GM18868 (cell line): ENCODE measurements around the gene DAB1.
A peak's percentile ranks its signal among the peaks of the same experiment; 100 is the strongest.
"Not testable (repeated sequence)": the region's sequence is repeated elsewhere in the genome, so short reads cannot be mapped to it uniquely, and the experiment has no call there.

Experiments
- ATAC-seq: cut with Tn5 transposase; IDR thresholded peaks from one replicate; pipeline ENCODE4 v1.9.1; 2021; ENCODE audit warnings: mild to moderate bottlenecking, moderate library complexity; ENCODE audit not compliant: unreplicated experiment

DAB1 gene

GRCh38 chr1:57089855-57090254, 334.0 kb downstream of the DAB1 start:
- no peak for ATAC-seq

- ATAC-seq = no peak
These were observed 334.6 kb downstream of the DAB1 start for GRCh38 chr1:57089221-57089620.

DNA sequence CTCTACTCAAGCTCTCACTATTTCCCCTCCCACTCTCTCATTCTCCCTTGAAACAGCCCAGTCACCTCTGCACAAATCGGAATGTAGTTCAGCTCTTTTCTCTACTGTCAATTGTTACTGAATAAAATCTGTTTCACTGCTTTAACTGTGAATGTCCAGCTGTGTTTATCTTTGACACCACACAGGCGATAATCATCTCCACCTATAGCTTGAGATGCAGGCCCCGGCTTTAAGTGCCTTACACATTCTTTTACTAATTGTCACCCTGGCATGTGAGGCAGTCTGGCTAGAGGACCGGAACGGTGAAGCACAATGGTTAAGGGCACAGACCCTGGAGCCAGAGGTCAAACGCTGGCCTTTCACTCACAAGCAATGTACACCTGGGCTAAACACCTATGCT, 335.2 kb downstream of the DAB1 start:
- ATAC-seq = no peak

GRCh38 chr1:57087660-57088059, 336.2 kb downstream of the DAB1 start:
- not testable (repeated sequence) for ATAC-seq

DNA sequence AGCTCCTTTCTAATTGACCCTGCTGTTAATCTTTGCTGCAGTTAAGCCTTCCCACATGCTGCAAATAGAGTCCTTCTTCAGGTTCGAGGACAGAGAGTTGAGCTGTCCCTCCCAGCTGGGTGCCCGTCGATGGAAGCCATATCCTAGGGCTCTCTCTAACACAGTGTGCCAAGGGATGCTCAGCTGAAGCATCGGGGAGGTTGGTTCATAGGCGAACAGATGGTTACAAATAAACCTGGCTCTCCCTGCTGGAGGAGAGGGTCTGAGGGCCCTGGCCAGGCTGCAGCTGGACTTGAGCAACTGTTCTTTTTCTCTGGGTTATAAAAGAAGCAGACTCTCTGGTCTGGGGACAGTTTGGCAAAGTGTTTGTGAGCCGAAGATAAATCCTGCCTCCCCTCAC, 337.7 kb downstream of the DAB1 start:
- no peak for ATAC-seq

GRCh38 chr1:57084701-57085100, 339.2 kb downstream of the DAB1 start:
- ATAC-seq = no peak

DNA sequence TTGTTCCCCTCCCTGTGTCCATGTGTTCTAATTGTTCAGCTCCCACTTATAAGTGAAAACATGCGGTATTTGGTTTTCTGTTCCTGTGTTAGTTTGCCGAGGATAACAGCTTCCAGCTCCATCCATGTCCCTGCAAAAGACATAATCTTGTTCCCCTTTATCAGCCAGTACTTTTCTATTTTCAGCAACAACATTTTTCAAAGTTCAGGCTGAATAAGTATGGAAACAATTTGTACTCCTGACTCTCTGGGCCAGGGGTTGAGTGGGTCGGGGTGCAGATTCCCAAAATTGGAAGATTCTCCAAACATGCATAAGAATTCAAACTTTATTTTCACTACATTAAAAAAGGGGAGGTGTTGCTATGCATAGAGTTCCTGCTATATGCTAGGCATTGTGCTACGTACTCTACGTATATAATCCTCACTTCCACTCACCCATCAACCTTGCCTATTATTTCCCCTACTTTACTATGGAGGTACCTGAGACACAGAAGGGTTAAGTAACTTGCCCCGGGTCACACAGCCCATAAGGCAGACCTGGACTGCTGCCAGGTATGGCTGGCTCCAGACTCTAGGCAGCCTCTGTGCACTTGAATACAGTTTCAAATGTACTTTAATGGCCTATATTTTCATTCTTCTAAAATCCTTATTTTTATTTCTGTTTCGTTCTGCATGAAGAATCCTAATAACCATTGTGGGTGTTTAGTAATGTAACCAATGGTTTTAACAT, 341.0 kb downstream of the DAB1 start:
- no peak for ATAC-seq

GRCh38 chr1:57079454-57080157, 344.3 kb downstream of the DAB1 start:
- ATAC-seq = no peak

GRCh38 chr1:57072401-57073110, 351.3 kb downstream of the DAB1 start:
- peak; percentile 80 for ATAC-seq

DNA sequence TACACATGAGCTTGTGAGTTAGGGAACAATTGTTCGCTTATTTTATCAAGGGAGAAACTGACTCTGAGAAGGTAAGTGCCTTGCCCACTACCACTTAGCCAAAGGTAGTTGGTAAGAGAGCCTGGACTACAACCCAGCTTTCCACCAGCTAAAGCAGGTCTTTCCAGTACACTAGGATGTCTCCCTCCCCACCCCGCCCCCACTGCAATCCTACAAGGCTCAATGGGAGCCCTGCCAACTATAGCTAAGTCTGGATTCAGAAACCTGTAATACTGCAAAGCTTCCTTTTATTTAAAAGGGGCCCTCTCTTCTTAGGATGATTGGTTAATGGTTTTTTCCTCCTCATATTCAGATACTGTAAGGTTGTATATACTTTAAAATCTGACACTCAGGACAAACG, 356.0 kb downstream of the DAB1 start:
- ATAC-seq = no peak

DNA sequence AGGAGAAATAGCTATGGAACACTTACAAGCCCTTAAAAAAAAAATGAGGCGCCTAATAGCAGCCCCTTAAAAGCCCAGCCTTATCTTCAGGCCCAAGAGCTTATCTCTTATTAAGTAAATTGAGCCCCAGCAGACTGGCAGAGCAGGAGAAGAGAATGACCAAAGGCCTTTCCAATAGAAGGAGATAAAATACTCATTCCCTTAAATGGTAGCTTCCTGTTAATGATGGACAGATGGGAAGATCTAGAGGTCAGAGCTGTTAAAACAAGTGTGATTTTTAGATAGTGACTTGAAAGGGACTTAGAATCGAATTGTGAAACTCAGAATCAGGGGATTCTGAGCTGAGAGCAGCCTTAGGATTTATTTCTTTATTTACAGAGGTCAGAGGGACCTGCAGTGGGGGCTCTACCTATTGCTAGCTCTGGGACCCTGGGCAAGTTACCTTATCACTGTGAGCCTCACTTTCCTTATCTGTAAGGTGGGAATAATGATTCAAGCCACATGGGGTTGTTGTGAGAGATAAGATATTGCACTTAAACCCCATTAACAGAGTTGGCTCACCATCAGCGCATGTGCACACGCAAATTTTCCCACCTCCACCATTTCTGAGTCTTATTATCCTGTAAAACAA, 356.8 kb downstream of the DAB1 start:
- no peak for ATAC-seq

DNA sequence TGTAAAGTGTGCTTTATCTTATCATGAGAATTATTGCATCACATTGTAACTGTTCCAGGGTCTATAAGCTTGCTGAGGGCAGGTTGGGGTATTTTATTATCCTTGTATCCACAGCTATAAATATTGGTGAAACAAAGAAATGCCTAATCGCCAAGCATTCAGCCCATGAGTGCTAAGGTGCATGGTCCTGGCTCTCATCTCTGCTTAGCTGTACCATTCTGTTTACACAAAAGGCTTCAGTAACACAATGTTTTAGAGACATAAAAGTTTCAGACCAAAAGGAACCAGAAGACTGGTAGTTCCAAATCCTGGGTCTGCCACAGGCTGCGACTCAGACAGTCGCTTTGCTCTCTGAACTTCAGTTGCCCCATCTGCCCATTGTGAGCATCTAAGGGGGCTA, 358.4 kb downstream of the DAB1 start:
- no peak for ATAC-seq

- ATAC-seq = no peak
These were observed 359.3 kb downstream of the DAB1 start for GRCh38 chr1:57064379-57065140.

- ATAC-seq = no peak
These were observed 360.3 kb downstream of the DAB1 start for GRCh38 chr1:57063406-57064125.

- no peak for ATAC-seq
These were observed 362.5 kb downstream of the DAB1 start for GRCh38 chr1:57061369-57061768.

DNA sequence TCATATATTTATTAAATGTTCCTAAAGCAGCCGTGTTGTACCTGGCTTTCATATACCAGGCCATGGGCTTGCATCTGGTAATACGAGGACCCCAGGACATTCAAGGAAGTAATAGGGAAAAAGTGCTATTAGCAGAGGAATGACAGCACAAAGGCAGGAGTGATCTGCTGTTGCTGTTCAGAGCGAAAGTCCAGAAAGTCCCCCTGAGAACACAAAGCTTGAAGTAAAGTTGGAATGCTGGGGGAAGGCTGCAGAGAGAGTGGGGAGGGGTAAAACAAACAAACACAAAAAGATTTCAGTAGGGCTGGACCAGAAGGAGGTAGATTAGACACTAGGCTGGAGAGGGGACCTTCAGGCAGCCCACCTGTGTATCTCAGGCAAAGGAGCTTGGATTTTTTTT, 363.4 kb downstream of the DAB1 start:
- no peak for ATAC-seq

GRCh38 chr1:57058652-57059501, 365.0 kb downstream of the DAB1 start:
- no peak for ATAC-seq

DNA sequence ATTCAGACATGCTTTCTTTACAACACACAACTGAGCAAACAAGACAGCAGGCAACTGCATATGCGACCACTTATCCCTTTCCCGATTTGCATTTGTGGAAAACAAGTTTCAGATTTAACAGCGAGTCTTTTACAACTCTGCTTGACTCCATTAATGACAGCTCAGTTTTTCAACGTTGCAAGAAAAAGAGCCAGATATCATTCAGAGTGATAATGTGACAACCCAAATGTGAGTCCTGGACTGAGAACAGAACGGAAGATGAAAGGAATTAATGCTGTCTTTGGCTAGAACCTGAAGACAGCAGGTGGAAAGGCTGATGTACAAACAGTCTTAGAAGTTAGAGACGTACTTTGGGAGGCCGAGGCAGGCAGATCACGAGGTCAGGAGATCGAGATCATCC, 375.0 kb downstream of the DAB1 start:
- ATAC-seq = no peak

DNA sequence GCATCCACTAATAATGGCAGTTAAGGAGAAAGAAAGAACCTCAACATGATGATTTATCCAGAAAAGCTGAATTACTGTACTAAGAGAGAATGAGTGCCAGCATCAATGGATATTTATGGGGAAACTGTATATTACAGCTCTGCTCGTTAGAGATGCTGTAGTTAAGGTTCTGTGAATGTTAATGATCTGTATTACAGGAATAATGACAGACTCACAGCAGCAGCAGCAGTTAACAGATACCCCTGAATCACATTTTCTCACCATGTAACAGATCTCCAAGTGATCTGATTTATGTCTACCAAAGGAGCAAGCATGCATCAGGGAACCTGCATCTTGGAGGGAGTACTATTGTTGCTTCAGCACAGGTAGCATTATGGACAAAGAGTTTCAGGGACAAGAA, 377.4 kb downstream of the DAB1 start:
- ATAC-seq = no peak
